HepG2 (cell line): Measurements from ENCODE around the gene SYT9.

ENCODE experiments used
- FOXM1 ChIP-seq: sonication (generic); formaldehyde crosslinking; IDR thresholded peaks from 2 replicates; pipeline ENCODE4 v1.5.0; 2020; ENCODE audit warnings: missing genetic modification reagents
- HNF4A ChIP-seq: sonication (generic); formaldehyde crosslinking; IDR thresholded peaks from 2 replicates; pipeline ENCODE4 v1.4.0; 2020; ENCODE audit warnings: missing genetic modification reagents

- TF ChIP-seq HNF4A (no peak), FOXM1 (no peak)
These were observed 34.5 kb downstream of the SYT9 start for GRCh38 chr11:7286178-7286577.
